Ovary (tissue), 9 donors: Measurements from ENCODE around the gene OOSP2. TPM values are rescaled to one million over a fixed set of nuclear protein-coding genes. Genes with fewer than 3 reads are reported as not detected.
"Not testable (repeated sequence)": the region's sequence is repeated elsewhere in the genome, so short reads cannot be mapped to it uniquely, and the experiment has no call there.

ENCODE experiments used
- DNase-seq, 5 donors: peaks; one replicate each; pipeline ENCODE4 v3.0.0-alpha.2; 2019 to 2020
- H3K27ac ChIP-seq, 2 donors: fragments of 200-600 bp; one replicate each; pipeline versions ENCODE4 v1.5.1 to v1.8.0; 2019 to 2022
- H3K27me3 ChIP-seq: fragments of 200-600 bp; one replicate; pipeline ENCODE4 v1.8.0; 2022
- H3K36me3 ChIP-seq: fragments of 200-600 bp; sonication (generic); one replicate; pipeline ENCODE4 v1.5.1; 2019
- H3K4me1 ChIP-seq: one replicate; pipeline ENCODE4 v1.8.1; 2013; ENCODE audit warnings: mild to moderate bottlenecking, moderate library complexity; ENCODE audit not compliant: insufficient read depth
- H3K4me3 ChIP-seq: fragments of 200-600 bp; sonication (generic); one replicate; pipeline ENCODE4 v1.5.1; 2017
- H3K9me3 ChIP-seq, 2 donors: fragments of 200-600 bp in 1 of 2; sonication (generic) in 1 of 2; one replicate each; pipeline versions ENCODE4 v1.5.1 to v1.8.1; 2013 to 2019; ENCODE audit warnings: mild to moderate bottlenecking in 1 of 2, moderate library complexity in 1 of 2
- CTCF ChIP-seq, 3 donors: fragments of 450-650 bp in 2 of 3; fragments of 200-600 bp in 1 of 3; IDR thresholded peaks; one replicate each; pipeline versions ENCODE4 v1.5.1 to v1.8.0; 2016 to 2022; ENCODE audit warnings: antibody characterized with exemption in 3 of 3, mild to moderate bottlenecking in 1 of 3
- EP300 ChIP-seq: sonication (generic); formaldehyde crosslinking; IDR thresholded peaks from one replicate; pipeline ENCODE4 v1.6.1; 2017; ENCODE audit warnings: antibody characterized with exemption
- POLR2A ChIP-seq: fragments of 450-650 bp; IDR thresholded peaks from one replicate; pipeline ENCODE4 v1.6.1; 2017; ENCODE audit warnings: antibody characterized with exemption, mild to moderate bottlenecking, moderate library complexity
- WGBS, 3 donors: extraction: QIAGEN DNeasy Blood & Tissue Kit in 1 of 3; methylation state at CpG; one replicate each; pipeline versions ENCODE4 v1.1.5 to v1.1.7; 2013 to 2017; 5-methylcytosine and 5-hydroxymethylcytosine counted together
- intact Hi-C, 4 donors: fragments of 100-400 bp; cut with DNase I; formaldehyde crosslinking; loops; one replicate each; pipeline versions ENCODE4 v1.11.0 to v1.15.1; 2022 to 2023
- polyA plus RNA-seq, 2 donors: library from polyadenylated mRNA; stranded (reverse); fragments of 200-250 nt in 1 of 2; fragments of 350-450 nt in 1 of 2; fragmentation: Illumina TruSeq in 1 of 2; extraction: RNeasy Lipid Tissue Mini Kit (QIAGEN cat#74804) in 1 of 2; gene quantifications; one replicate each; pipeline ENCODE4 v1.2.3, GENCODE V29; 2013 to 2014
- total RNA-seq, 7 donors: library from RNA; depleted of rRNA in 2 of 7; stranded (reverse); fragments of >200 nt in 2 of 7; fragmentation: NEBNext Ultra II Directional in 3 of 7; extraction: Animal tissue kit (Norgen Biotek cat#: 25700) in 3 of 7; gene quantifications; one replicate each; pipeline versions ENCODE4 v1.1.0 to v1.2.4, GENCODE V29; 2016 to 2023
- donor health status: DM: no; HTN: no; CAD: no; lungs with moderate emphysema.
- donor health status: DM: no; HTN: no; CAD: no.
- donor health status: Bipolar disorder and iron deficiency.
- donor health status: DM: yes; HTN: yes; CAD: no.
- donor health status: DM: no; HTN: no; CAD: no.
- donor health status: DM: yes; HTN: yes; CAD: no.

OOSP2 gene
- total and polyA plus RNA-seq, 9 donors = 0.18 to 0.59 TPM; not detected in 7

GRCh38 chr11:60003729-60004128, 36.5 kb upstream of the OOSP2 start:
- WGBS, 3 donors = 71 to 84% (median 74%) methylated on average over 2 of the region's 2 CpGs

GRCh38 chr11:60005360-60005759, 34.8 kb upstream of the OOSP2 start:
- Histone ChIP-seq H3K4me3 (no peak overlapping the region), H3K27ac (no peak overlapping the region), H3K9me3 (no peaks in the 10 kb centered on the region), H3K4me1 (no peaks in the 10 kb centered on the region), H3K36me3 (no peaks in the 10 kb centered on the region), H3K27me3 (no peaks in the 10 kb centered on the region)
- intact Hi-C loops = no loop called here
- DNase-seq = no peak
- TF ChIP-seq CTCF (IDR thresholded peaks at IDR 0.05) (no peak), POLR2A (no peak), EP300 (no peak)
- 44 to 95% (median 86%) methylated on average over 1 of the region's 1 CpG for WGBS, 3 donors

More at GRCh38 chr11:60003729-60004128, 36.5 kb upstream of the OOSP2 start:
- TF ChIP-seq POLR2A = no peak
- TF ChIP-seq CTCF (IDR thresholded peaks at IDR 0.05) = no peak
- TF ChIP-seq EP300 = no peak
- DNase-seq = no peak
- H3K36me3 ChIP-seq = no peaks in the 10 kb centered on the region
- H3K9me3 ChIP-seq = no peaks in the 10 kb centered on the region
- H3K4me1 ChIP-seq = no peaks in the 10 kb centered on the region
- no peak overlapping the region for H3K27ac ChIP-seq
- no peak overlapping the region for H3K4me3 ChIP-seq
- H3K27me3 ChIP-seq = no peaks in the 10 kb centered on the region
- intact Hi-C loops = no loop called here

GRCh38 chr11:60016881-60017280, 23.3 kb upstream of the OOSP2 start, which contains the start of gene OOSP4B:
Gene OOSP4B (plus strand): TSS chr11:60017181.
- Histone ChIP-seq H3K27ac (no peak within 1 kb of the TSS), H3K4me3 (no peak within 1 kb of the TSS), H3K4me1 (no peaks in the 10 kb centered on the region), H3K27me3 (no peaks in the 10 kb centered on the region), H3K9me3 (no peaks in the 10 kb centered on the region), H3K36me3 (no peaks in the 10 kb centered on the region)
- no peak for DNase-seq
- 88 to 97% (median 95%) methylated on average over 1 of the region's 1 CpG for WGBS, 3 donors
- TF ChIP-seq POLR2A (no peak), EP300 (no peak), CTCF (IDR thresholded peaks at IDR 0.05) (no peak)
- intact Hi-C loops = no loop called here

- Histone ChIP-seq H3K27me3 (no peaks in the 10 kb centered on the region), H3K4me1 (no peaks in the 10 kb centered on the region), H3K36me3 (no peaks in the 10 kb centered on the region), H3K4me3 (no peak overlapping the region), H3K27ac (no peak overlapping the region), H3K9me3 (no peaks in the 10 kb centered on the region)
- intact Hi-C loops = no loop called here
- WGBS, 3 donors = 50 to 63% (median 52%) methylated on average over 8 of the region's 8 CpGs
- TF ChIP-seq POLR2A (no peak), CTCF (IDR thresholded peaks at IDR 0.05) (no peak), EP300 (no peak)
- no peak for DNase-seq
These were observed 22.2 kb upstream of the OOSP2 start for GRCh38 chr11:60018058-60018457.

GRCh38 chr11:60020376-60020775, 19.8 kb upstream of the OOSP2 start:
- H3K27ac ChIP-seq, DNase-seq, H3K9me3 ChIP-seq, H3K4me1 ChIP-seq, H3K36me3 ChIP-seq, intact Hi-C loops, H3K27me3 ChIP-seq, H3K4me3 ChIP-seq: not testable (repeated sequence)
- WGBS, 3 donors = 95 to 99% (median 95%) methylated on average over 14 to 27 of the region's 27 CpGs
